GM12892 (cell line): Measurements from ENCODE around the gene OR6J1.

ENCODE experiments used
- POLR2A ChIP-seq: IDR thresholded peaks from 2 replicates; pipeline ENCODE4 v1.6.1; 2011; ENCODE audit warnings: low read depth, low read length, control low read depth
- POLR2AphosphoS5 ChIP-seq: IDR thresholded peaks from 2 replicates; pipeline ENCODE4 v1.6.1; 2011; ENCODE audit warnings: low read depth, low read length, control low read depth

- TF ChIP-seq POLR2A, result peak; percentile 46; the same call in 1 of the 2 replicates
- TF ChIP-seq POLR2AphosphoS5, result no peak
These were observed 45.9 kb downstream of the OR6J1 start, which contains the start of gene ABHD4 for GRCh38 chr14:22598099-22598895.
